Endothelial cell of umbilical vein (primary cell): ENCODE data around the gene UGCG.

Experiments used
- TF ChIP-seq, protein P1 (sequence below): IDR thresholded peaks from 2 replicates; pipeline ENCODE4 v1.6.1; 2011; ENCODE audit not compliant: insufficient read depth, insufficient read length
- TF ChIP-seq, protein P2 (sequence below), 2 donors: IDR thresholded peaks; 1 replicate in 1 of 2; 2 replicates in 1 of 2; pipeline ENCODE4 v1.5.1; 2011; ENCODE audit warnings: low read length in 2 of 2, mild to moderate bottlenecking in 2 of 2, moderate library complexity in 2 of 2, control low read depth in 1 of 2, inconsistent platforms in 1 of 2, low read depth in 1 of 2; ENCODE audit not compliant: insufficient read depth in 1 of 2; ENCODE audit errors: extremely low read depth in 1 of 2

DNA sequence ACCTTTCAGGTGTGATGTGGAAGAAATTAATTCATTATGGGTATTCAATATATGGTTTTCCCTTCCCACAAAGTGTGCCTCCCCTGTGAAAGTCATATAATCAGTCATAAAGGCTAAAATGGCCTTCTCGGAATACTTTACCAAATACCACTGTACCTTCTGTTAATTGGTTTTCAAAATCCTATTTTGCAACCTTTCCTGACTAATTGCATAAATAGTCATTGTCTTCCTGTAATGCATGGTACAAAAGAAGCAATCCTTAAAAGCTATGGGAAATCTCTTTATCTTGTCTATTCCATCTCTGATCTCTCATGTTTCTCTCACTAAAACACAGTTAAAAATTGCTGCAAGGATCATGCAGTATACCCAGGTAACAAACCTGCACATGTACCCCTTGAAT is 44.3 kb upstream of the UGCG start:
- TF ChIP-seq, protein P1, sequence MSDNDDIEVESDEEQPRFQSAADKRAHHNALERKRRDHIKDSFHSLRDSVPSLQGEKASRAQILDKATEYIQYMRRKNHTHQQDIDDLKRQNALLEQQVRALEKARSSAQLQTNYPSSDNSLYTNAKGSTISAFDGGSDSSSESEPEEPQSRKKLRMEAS = no peak
- TF ChIP-seq, protein P2, sequence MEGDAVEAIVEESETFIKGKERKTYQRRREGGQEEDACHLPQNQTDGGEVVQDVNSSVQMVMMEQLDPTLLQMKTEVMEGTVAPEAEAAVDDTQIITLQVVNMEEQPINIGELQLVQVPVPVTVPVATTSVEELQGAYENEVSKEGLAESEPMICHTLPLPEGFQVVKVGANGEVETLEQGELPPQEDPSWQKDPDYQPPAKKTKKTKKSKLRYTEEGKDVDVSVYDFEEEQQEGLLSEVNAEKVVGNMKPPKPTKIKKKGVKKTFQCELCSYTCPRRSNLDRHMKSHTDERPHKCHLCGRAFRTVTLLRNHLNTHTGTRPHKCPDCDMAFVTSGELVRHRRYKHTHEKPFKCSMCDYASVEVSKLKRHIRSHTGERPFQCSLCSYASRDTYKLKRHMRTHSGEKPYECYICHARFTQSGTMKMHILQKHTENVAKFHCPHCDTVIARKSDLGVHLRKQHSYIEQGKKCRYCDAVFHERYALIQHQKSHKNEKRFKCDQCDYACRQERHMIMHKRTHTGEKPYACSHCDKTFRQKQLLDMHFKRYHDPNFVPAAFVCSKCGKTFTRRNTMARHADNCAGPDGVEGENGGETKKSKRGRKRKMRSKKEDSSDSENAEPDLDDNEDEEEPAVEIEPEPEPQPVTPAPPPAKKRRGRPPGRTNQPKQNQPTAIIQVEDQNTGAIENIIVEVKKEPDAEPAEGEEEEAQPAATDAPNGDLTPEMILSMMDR (IDR thresholded peaks at IDR 0.05; ENCODE audit: extremely low read depth in 1 of 2, insufficient read depth in 1 of 2, low read depth in 1 of 2, low read length in 2 of 2) = no peak
